D721Med (cell line): ENCODE measurements around the gene CDH10.

ENCODE experiments used
- DNase-seq: peaks from one replicate; pipeline ENCODE4 v3.0.0; 2011; ENCODE audit warnings: low spot score; ENCODE audit not compliant: insufficient read length
- FAIRE-seq: peaks from 2 replicates; lab custom pipeline; 2011; peaks lifted over from hg19 to GRCh38; lab: Jason Lieb, UNC
- TF ChIP-seq, protein P1 (sequence below): IDR thresholded peaks from 2 replicates; pipeline ENCODE4 v1.5.1; 2012; ENCODE audit warnings: mild to moderate bottlenecking, control low read depth; ENCODE audit not compliant: insufficient read depth; ENCODE audit errors: missing control alignments

The CDH10 gene

DNA sequence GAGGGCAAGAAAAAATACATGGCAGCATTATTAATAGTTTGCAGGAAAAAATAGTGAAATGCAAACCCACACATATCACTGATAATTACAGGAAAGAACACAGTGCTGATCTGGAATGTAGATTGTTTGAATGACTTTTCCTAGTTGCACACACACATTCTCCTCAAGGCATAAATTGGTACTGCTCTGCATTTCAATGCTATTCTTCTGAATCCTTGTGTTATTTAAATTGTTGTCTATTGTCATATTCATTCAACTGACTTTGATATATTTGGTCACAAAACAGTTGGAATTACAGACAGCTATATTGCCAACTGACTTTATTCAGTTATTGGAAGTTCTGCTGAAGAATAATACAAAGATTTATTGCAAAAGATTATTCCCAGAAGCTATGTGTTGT lies 139.5 kb downstream of the CDH10 start:
- DNase-seq: no peak
- TF ChIP-seq, protein P1, sequence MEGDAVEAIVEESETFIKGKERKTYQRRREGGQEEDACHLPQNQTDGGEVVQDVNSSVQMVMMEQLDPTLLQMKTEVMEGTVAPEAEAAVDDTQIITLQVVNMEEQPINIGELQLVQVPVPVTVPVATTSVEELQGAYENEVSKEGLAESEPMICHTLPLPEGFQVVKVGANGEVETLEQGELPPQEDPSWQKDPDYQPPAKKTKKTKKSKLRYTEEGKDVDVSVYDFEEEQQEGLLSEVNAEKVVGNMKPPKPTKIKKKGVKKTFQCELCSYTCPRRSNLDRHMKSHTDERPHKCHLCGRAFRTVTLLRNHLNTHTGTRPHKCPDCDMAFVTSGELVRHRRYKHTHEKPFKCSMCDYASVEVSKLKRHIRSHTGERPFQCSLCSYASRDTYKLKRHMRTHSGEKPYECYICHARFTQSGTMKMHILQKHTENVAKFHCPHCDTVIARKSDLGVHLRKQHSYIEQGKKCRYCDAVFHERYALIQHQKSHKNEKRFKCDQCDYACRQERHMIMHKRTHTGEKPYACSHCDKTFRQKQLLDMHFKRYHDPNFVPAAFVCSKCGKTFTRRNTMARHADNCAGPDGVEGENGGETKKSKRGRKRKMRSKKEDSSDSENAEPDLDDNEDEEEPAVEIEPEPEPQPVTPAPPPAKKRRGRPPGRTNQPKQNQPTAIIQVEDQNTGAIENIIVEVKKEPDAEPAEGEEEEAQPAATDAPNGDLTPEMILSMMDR: no peak
- FAIRE-seq: no peak

DNA sequence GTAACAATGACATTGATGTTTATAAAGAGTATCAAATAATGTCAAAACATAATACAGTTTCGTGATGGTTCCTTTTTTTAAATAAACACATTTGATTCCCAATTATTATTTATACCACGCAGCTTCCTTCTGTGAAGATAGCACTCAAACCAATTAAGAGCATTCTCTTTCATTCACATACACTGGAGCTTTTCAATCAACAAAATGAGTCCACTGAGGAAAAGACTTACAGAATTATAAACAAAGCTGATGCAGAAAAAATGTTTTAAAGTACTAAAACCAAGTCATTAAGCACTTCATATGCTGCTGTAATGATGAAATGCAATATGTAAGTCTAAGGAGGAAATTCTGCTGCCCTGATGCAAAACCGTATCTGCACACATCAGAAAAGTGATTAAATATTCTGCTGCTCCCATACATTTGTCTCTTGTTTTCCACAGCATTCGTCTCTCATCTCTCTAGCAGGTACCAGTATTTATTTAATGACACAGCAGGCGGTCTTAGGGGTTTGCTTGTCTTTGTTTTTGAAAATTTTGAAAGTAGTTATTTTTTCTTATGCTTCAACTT lies 147.1 kb downstream of the CDH10 start:
- DNase-seq (no peak), FAIRE-seq (no peak)
- TF ChIP-seq, protein P1: no peak

DNA sequence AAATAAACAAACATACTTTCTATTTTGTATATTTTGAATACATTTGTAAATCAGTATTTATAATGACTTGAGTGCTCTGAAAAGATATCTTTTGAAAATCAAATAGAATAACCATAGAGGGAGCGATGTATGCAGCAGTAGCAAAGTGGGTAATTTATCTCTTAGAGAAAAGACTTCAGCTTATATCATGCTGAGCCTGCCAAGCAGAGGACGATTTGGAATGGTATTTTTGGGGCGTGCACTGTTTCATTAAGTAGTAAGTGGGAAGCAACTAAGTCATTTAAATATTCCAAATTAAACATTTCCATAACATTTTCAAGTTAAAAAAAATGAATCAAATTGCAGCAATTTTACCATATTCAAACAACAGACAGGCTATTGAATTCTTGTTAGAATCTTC lies 147.6 kb downstream of the CDH10 start:
- TF ChIP-seq, protein P1: no peak
- FAIRE-seq (no peak), DNase-seq (no peak)

DNA sequence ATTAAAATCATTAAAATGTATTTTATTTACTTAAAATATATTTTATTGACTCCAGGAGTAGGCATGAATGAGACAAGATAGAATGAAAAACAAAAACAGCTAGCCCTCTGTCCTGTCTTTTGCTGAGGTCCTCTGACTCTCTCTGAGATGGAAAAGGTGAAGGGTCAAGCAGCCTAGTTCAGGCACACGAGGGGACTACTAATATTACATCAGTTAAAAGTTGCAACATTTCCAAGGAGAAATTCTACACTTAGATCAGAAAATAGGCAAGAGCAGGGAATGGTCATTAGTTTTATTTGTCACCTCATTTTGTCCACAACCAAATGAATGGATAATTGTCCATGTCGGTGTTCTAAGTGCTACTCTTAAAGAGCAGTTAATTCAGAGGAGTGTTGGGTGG lies 148.5 kb downstream of the CDH10 start:
- TF ChIP-seq, protein P1: no peak
- FAIRE-seq: no peak

DNA sequence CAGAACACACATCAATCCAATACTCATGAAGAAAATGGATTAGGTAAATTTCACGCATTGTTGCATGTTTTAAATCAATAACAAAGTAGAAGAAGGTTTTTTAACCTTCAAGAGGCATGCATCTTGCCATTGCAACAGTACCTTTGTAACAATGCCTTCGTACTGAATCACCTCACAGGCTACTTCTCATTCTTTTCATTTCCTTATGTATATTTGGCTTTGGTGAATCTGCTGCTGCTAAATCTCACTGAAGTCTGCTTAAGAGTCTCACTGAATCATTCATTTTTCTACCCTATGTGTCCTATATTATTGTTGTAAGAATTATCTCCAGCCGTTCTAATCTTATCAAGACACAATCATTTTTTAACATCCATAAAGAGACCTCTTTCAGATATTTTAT lies 152.5 kb downstream of the CDH10 start:
- peak; percentile 21 for FAIRE-seq

More for the DNA sequence above, 148.5 kb downstream of the CDH10 start:
- no peak for DNase-seq

DNA sequence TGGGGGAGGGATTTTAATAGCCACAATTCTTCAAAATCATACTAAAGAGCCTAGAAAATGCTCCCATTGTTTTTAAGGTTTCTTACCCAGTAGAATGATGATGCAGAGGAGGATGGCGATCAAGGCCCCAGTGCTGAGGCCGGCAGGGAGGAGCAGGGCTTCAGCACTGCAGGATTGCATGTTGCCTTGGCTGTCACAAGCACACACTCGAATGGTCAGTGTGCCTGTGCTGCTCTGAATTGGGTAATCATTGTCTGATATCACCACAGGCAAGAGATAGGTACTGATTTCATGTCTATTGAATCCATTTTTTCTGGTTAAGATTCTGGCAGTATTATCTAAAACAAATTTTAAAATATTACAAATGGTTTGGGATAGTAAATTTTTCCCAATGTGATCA lies 153.3 kb downstream of the CDH10 start:
- TF ChIP-seq, protein P1: no peak
- DNase-seq (no peak), FAIRE-seq (no peak)

More for the DNA sequence above, 152.5 kb downstream of the CDH10 start:
- no peak for DNase-seq
- TF ChIP-seq, protein P1: no peak

DNA sequence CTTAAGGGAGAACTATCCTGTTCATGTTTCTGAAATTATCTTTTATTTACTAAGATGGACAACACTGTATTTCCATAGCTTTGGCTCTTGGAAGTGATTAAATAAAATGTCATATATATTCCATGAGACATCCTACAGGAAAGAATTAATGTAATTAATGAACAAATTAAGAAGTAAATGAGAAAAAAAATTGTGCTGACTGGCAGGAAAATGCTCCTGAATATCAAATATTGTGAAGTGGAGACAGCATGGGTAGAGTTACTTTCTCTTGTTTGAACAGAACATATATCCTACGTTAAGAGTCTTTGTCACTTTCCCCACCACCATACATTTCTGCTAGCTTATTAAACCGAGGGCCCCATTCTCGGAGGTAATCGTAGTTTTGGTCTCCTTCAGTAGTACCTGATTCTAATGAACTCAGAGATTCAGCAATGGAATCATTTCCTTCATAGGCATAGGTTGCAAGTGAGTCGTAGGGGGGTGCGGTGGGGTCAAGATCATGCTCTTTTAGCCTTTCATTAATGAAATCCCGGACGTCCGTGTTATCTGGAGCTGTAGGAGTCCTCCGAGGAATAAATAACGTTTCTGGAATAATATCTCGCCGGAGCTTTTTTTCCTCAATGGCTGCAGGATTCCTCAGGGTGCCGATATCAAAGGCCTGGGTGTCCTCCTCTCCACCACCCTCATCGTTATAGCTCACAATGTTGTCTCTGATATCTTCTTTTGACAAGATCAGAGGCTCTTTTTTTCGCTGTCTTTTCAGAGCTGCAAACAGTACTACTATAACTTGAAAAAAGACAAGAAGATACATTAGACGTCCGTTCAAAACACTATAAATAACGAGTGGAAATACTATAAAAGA lies 157.2 kb downstream of the CDH10 start:
- DNase-seq (no peak), FAIRE-seq (no peak)
- TF ChIP-seq, protein P1: no peak
